GM19328 (cell line): Measurements from ENCODE around the gene STOML2.

ENCODE experiments used
- ATAC-seq: cut with Tn5 transposase; IDR thresholded peaks from one replicate; pipeline ENCODE4 v1.9.1; 2021; ENCODE audit warnings: mild to moderate bottlenecking, moderate library complexity; ENCODE audit not compliant: unreplicated experiment

Gene STOML2

DNA sequence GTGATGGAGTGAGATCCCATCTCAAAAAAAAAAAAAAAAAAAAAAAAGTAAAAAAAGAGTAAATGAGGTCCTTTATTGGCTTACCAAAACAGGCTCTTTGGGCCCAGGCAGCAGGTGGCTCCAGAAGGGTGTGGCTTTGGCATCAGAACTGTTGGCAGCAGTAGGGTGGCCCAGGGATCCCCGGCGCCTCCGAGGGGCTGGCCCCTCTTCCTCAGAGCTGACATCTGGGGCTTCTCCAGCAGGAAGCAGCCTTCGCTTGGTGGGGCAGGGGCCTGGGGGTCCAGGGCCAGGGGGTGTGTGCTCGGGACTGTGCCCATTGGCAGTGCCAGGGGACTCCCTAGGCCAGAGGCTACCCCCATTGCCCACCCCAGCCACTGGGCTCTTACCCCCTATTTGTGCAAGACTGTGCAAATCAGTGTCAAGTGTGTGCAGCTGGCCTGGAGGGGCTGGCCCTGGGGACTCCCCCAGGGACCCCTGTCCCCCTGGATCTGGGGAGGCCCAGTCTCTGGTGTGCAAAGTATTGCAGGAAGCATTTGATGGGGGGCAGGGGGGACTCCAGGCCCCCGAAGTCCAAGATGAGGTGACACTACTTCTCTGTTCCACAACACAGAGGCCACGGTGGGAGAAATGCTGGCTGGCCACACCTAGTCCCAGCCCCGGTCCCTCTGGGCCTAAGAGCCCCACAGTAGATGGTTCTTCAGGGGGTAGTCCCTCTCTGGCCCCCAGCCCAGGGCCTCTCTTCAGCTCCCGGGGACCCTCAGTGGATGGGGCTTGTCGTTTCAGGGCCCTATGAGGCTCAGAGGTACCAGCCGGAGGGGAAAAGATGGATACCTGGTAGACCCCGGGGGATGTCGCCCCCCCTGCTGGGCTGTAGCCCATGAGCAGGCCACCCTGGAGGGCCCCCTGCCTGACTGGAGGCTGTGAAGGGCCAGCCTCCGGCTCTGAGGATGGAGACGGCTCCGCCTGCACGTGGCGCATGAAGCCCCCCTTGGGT lies 4.7 kb upstream of the STOML2 start:
- ATAC-seq = no peak

DNA sequence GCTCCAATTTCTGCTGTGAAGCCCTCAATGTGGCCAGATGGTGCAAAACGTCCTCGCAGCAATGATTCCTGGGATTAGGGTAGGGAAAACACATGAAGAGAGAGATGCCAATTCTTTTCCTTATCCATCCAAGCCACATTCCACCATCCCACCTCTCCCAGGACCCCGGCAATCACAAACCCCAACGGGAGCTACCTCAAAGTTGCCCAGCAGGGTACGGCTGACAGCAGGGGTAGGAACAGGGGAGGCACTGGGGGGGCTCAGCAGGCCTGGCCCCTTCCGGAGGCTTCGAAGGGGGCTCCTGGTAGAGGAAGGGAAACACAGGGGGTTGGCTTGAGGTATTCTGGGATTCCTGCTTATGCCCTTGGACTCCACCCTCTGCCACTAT lies 3.4 kb upstream of the STOML2 start:
- ATAC-seq = no peak

DNA sequence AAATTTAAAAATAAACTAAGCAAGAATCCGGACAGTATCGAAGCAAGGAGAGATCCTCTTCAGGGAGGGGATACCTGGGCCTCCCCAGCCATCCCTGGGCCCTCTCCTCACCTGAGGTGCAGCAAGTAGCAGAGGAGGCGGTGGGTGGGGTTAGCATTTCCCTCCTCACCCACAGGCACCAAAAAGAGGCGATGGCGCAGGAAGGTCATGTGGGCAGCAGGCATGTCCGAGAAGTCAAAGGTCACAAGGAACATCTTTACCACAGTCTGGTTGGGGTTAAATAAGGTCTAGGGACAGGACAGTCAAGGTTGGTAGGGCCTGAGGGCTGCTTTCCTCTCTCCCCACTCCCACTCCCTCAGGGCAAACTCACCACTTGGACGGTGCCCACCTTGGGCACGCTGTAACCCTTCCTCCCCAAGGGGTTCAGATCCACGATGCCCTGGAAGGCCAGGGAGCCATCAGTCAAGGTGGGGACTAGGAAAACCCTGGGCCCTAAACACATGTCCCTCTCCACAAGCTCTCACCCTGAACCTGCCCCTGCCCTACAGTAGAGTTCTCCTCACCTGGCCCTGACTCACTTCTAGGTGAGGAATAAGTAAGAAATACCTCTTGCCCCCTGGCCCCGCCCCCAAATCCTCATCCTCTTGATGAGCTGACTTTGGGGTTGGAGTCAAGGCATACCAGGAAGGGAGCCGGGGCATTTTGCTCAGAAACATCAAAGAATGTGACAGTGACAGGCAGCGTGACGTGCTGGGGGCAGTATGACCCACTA lies 2.8 kb upstream of the STOML2 start:
- no peak for ATAC-seq

DNA sequence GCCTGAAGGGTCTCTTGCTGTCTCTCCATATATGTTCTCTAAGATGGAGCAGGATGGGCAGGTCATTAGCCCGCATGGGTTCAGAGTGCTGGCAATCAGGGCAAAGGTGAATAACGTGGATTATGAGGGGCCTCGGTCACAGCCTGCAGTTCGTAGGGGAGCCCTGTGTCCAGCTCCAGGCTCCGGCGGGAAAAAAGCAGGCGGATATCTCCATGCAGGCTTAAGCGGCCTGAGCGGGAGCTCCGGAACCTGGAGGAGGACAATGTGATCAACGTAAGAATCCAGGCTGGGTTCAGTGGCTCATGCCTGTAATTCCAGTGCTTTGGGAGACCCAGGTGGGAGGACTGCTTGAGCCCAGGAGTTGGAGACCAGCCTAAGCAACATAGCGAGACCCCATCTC lies 2.2 kb upstream of the STOML2 start:
- no peak for ATAC-seq

DNA sequence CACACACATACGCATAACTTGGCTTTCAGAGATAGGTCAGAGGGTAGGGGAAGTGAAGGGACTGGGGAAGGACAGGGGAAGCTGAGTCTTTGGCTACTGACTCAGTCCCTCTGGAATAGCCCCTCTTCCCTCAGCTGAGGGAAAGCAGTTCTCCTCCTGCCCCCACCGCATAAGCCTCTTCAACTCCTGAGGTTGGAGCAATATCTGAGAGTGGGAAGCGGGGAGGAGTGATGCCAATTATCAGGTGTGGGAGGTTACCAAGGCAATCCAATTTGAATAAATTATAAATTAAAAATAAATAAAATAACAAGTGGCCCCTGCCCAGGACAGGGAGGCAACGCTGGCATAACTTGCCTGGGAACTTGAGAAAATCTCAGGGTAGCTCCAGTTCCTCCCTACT lies 1.7 kb upstream of the STOML2 start:
- ATAC-seq = no peak

DNA sequence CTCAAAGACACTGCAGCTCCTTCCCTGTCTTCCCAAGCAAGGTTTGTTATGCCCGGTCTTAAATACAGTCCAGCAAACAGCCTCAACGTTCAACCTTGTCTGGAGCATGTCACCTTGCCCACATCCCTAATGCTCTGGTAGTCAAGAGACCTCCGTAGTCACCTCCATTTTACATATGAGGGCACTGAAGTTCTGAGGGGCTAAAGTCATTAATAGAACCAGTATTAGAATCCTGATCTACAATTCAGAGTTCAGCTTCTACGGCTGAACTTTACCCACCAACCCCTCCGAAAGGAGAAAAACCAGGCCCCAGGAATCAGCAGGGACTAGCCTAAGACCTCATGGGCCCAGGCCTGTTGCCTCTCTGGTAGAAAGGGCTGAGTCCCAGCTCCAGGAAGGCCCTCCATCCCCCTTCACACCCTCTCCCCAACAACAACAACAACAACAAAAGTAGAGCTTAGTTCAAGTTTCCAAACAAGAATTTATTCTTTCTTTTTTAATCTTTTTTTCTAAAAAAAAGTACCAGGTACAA lies 795 bp upstream of the STOML2 start:
- ATAC-seq = no peak

DNA sequence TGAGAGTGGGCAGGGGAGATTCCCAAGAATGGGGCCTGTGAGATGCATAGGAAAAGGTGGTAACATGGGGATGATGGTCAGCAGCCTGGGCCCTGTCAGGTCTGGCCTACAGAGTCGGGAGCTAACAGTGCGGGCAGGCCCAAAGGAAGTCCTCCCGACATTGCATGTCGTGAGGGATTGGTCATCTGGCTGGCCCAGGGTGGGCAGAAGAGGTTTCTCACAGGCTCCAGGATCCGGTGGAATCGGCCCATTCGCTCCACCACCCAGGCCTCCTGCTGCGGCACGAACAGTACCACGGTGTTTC lies 514 bp downstream of the STOML2 start:
- ATAC-seq = no peak

DNA sequence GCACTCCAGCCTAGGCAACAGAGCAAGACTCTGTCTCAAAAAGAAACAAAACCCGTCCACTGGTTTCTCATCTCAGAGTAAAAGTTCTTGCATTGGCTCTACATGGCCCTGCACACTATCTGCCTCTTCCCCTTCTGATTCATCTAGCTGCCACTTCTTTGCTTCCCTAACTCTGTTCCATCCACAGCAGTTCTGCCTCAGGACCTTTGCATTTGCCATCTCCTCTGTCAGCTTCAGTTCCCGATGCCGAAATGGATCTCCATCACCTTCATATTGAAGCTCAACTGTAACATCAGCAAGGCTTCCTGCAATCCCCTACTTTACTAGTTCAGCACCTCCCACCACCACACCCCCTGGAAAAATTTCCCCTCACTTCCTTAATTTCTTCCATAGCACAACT lies 5.4 kb downstream of the STOML2 start:
- ATAC-seq = no peak

DNA sequence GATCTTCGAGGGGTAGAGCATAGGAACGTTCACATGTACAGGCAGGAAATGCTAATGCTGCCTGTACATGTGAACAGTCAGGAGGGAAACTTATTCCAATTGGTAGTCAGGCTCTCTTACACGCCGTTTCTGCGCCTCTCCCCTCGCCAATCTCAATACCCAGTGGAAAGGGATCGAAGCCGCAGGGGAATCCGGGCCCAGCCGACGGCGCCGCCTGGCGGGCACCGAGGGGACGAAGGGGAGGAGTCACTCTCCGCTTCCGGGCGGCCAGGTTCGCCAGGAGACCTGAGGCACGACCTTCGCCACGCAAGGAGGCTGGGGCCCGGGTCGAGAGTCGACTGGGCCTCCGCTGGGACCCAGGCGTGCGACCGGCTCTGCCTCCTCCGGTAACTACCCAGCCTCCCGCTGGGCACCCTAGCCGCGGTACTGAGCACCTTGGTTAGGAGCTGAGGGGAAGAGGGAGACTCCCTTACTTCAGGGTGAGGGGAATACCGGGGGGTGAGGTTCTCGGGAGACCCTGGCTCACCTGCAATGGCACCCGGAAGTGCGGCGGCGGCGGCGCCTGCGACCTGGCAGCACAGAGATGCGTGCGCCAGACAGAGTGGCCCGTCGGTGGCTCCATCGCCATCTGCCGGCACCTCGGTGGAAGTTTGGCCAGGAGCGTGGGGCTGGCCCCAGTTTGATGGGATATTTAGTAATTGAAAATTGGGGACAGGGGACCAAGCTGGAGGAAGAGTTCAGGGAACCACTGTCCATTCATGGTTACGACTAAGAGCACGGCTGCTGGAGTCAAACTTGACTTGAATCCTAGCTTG lies 6.7 kb downstream of the STOML2 start, which contains the start of gene PIGO:
Gene PIGO, minus strand, starts transcription at position 557 of the 815 bp plus-strand sequence. CDS start 1,026 bp downstream, outside the sequence.
- ATAC-seq = peak; percentile 91

DNA sequence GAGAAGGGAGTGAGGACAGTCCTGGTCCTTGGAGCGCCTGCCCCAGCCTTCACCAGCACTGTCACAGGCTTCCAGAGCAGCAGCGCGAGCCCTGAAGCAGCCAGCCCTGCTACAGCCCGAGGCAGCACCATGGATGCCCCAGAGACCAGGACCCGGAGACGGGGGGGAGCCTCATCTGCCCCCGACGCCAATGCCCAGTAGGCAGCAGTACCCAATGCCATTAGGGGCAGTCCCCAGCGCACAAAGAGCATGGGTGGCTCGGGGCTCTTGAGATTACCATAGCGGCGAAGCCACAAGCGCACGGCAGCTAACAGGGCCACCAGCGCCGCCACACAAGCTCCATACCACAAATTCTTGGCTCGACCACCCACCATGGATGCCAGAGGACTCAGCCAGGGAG lies 11.4 kb downstream of the STOML2 start:
- ATAC-seq = no peak

DNA sequence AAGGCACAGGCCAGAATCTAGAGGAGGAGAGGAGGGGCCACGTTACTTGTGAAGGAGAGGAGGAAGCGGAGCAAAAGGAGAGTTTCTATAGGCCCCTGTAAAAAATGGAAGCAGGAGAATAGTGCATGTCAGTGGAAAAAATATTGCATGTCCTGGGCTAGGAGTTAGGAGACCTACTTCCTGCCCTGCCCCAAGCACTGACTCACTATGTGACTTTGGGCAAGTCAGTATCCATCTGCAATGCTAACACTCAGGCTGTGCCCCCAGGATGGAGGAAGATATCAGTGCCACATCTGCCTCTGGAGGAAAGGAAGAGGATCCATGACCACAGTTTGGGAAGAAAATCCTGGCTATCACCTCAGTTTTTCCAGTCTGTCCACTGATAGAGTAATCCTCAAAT lies 13.5 kb downstream of the STOML2 start:
- no peak for ATAC-seq

DNA sequence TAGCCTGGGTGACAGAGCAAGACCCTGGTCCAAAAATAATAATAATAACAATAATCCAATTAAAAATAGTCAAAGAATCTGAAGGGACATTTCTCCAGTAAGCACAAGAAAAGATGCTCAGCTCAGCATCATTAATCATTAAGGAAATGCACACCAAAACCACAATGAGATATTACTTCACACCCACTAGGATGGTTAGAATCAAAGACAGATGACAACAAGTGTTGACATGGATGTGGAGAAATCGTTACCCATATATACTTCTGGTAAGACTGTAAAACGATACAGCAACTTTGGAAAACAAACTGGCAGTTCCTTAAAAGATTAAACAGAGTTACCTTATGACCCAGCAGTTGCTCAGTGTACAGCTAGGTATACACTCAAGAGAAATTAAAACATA lies 17.9 kb downstream of the STOML2 start:
- ATAC-seq = no peak

DNA sequence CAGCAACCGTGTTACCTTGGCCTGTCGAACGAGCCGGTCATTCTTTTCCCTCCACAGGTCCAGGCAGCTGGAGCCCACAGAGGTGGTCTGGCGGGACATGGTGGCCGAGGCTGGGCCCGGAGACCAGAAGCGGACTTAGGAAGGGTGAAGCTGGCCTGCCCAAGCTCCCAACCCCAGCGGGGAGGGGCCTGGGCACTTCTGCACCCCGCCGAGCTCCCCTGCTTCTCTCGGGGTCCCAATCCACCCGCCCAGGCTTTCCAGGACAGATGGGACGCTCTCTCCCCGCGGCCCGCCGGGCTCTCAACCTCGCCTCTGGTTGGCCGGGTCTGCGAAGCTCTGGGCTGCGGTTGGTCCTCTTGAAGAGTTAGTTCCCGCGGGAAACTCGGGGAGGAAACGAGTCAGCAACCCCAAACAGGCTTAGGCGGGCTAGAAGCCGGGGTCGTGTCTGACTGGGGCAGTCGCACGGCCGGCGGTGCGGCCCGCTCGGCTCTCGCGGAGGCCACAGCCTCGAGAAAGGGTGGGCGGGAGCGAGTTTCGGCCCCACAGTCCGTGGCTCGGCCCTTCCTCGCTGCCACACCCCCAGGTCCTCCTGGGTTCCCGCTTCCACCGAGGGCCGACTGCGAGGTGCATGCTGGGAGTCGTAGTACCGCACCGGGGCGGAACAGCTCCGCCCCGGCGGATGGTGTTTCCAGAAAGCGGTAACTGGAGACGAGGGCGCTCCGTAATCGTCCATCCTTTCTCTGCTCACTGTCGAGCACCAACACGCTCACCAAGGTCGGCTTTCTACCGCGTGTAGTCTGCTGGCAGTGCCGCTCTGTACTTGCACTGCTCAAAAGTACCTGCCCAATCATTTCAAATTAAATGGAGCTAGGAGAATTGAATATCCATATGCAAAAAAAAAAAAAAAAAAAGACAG lies 23.2 kb downstream of the STOML2 start, which contains the start of gene FANCG:
Gene FANCG, minus strand, starts transcription at position 517 of the 916 bp plus-strand sequence. Its CDS starts 418 bp downstream, at position 99.
- ATAC-seq = peak; percentile 87

DNA sequence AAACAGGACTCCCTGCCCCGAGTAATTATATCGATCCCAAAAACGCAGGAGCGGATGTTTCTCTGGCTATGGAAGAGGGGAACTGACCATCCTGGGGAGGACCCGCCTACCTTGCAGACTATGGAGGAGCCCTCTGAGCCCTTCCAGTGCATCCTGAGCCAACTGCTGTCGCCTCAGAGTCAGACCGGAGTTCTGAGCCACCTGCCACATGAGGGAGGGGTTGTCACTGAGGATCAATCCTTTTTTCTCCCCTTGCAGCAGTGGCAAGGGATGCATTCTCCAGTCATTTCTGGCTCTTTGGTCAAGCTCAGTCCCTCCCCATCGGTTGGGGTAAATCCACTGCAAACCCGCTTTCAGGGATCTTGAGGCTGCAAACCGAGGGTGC lies 23.9 kb downstream of the STOML2 start:
- no peak for ATAC-seq

DNA sequence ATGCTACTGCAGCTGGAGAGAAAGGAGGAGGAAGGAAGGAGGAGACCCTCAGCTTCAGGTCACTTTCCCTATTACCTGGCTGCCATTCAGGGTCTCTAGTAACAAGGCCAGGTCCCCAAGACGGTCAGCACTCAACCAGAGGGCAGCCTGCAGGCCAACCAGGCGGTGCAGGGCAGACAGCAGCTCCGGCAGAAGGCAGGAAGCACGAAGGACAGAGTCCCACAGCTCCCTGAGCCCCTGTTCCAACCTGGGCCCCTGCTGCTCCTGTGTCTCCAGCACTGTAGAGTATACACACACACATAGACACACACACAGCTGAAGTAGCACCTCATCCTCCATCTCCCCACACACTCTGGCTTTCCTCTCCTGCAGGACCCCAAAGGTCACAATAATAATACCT lies 24.9 kb downstream of the STOML2 start:
- ATAC-seq = no peak

DNA sequence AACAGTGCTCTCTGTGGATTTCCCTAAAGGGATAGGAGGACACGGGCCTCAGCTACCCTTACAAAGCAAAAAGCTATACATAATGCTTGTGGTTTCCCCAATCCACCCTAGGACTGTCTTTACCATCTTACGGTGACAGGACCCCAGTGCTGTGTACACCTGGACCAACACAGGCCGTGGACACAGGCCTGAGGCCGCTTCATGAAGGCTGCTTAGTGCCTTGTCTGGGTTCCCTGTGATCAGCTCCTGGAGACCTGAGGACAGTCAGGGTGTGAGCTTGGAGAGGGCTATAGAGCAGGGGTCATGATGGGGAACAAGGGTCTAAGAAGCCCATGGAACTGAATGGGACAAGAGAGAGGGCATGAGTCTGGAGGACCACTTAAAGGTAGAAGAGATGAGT lies 26.1 kb downstream of the STOML2 start:
- ATAC-seq = no peak

DNA sequence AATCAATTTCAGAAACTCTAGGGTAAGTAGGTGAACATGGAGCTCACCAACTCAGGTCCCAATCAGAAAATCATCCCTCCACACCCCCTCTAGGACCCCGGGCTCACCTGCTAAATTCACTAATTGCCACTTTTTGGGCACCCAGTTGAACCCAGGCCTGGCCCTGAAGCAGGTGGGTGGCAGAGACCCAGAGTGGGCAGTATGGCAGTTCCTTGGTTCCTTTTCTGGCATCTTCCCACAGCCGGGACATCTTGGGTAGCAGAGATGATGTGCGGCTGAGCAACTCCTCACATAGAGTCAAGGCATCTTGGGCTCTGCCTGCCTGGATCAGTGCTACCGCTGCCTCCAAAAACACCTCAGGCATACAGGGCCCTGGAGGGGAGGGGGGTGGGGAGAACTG lies 27.6 kb downstream of the STOML2 start:
- ATAC-seq = no peak

DNA sequence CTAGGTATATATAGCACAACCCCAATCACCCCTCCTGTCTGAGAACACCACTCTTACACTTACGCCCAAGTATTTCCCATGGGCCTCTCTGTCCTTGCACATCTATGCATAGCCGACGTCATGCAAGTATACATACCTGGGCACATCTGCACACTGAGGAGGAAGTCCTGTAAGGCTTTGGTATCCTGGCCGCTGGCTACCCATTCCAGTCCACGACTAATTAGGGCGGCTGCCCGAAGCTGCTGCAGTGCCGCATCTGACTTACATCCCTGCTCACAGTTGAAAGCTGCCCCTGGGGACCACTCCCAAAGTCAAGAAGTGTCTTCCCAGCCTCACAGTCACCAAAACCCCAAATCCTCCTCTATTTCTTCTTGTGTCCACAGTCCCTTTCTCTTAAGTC lies 28.1 kb downstream of the STOML2 start:
- ATAC-seq = no peak

DNA sequence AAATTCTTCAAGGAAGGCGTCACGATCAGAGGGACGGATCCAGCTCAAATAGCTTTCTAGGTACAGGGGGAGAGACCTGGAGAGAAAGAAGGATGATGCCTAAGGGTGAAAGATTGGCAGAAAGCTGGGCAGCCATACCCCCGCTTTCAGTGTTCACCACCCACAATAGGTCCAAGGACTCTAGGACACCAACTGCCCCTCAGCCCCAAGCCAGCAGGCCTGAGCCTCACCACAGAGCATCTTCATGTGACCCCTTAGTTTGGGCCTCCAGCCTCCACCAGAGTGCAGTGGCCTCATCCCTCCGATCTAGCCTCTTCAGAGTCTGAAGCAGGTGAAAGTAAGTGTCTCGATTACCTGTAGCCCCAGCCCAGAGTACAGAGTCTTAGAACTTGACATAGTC lies 28.8 kb downstream of the STOML2 start:
- ATAC-seq = no peak

DNA sequence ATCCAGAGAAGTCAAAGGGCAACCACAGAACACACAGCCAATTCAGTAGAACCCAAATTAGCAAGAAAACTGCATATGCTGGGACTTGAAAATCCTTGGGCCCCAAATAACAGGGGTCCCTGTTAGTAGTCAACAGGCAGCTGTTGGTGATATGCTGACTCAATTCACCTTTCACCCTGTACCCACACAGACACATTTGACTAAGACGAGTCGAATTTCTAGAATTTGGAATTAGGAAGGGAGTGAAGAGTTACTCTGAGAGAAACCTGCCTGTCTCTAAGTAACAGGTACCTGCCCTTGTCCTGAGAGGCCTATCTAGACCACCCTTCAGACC lies 29.7 kb downstream of the STOML2 start:
- ATAC-seq = no peak
